Measurements from ENCODE around the gene PDE7B. TPM values are rescaled to one million over a fixed set of nuclear protein-coding genes. Genes with fewer than 3 reads are reported as not detected.

The PDE7B gene
- total and polyA plus RNA-seq, 2 of the 8 experiments (the other 6 are each of a cell fraction or from before 2014, with no cell fraction given) = not detected

DNA sequence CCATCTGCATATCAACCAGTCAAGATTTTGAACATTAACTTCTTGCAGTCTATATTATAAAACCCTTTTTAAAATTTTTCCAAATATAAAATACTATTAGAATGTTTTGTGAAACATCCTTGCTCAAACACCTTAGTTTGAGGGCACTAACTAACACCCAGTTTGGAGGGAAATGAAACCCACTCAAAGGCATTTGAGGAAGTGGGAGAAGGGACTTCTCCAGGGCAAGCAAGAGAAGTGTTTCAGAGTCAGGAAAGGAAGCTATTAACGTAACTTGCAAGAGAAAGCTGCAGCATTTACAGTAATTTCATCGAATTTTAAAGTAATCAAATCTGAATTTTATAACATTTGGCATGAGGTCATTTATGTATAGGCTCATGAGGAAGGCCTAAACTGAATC, 377.3 kb downstream of the PDE7B start:
- H3K79me1 ChIP-seq (ENCODE audit: low read depth, low read length) = no peaks in the 10 kb centered on the region
- no peak overlapping the region for H2BK20ac ChIP-seq (ENCODE audit: low read length)
- DNase-seq (ENCODE audit: low read depth in 1 of 2, low spot score in 2 of 2) (no peak), FAIRE-seq (no peak)
- H4K5ac ChIP-seq (ENCODE audit: insufficient read length, low read depth, low read length) = no peak overlapping the region
- H3K9me3 ChIP-seq (ENCODE audit: insufficient read depth in 2 of 2, low read depth in 1 of 2, low read length in 1 of 2) = no peaks in the 10 kb centered on the region
- ChIA-PET CTCF (ENCODE audit: partially characterized antibody) (interaction anchor here (1.0 to 3.8 kb wide), 2 partner anchors 10 to 12 kb away, joined by 5 to 32 read pairs; no protein-coding TSS in a partner anchor), POLR2A (ENCODE audit: partially characterized antibody) (no interaction called here)
- no peak overlapping the region for H3K4me2 ChIP-seq (ENCODE audit: insufficient read depth in 1 of 2, low read depth in 2 of 2, low read length in 2 of 2)
- no peaks in the 10 kb centered on the region for H3K27me3 ChIP-seq (replicated peaks in 1 of 4; ENCODE audit: control insufficient read depth in 3 of 4, extremely low read depth in 1 of 4, insufficient read depth in 3 of 4, low read length in 3 of 4)
- H2AFZ ChIP-seq (ENCODE audit: low read length) = no peak overlapping the region
- H2BK5ac ChIP-seq (ENCODE audit: low read depth, low read length) = no peak overlapping the region
- H3K9ac ChIP-seq (replicated peaks in 1 of 4; ENCODE audit: extremely low read depth in 1 of 4, low read depth in 3 of 4, low read length in 3 of 4) = no peak overlapping the region
- H3K18ac ChIP-seq (ENCODE audit: extremely low read depth, low read length) = no peak overlapping the region
- no peak overlapping the region for H3K14ac ChIP-seq (ENCODE audit: insufficient read length)
- 83% methylated on average over 2 of the region's 2 CpGs; no CpG with 5 or more reads in 1 of the 2 experiments for WGBS, 2 experiments (ENCODE audit: extremely low coverage in 1 of 2, insufficient coverage in 1 of 2, insufficient read length in 1 of 2, insufficient replicate concordance in 2 of 2, low coverage in 1 of 2, low lambda C conversion rate in 2 of 2, missing lambda C conversion rate in 1 of 2)
- no peak overlapping the region for H2BK15ac ChIP-seq (ENCODE audit: low read length)
- no peak overlapping the region for H3K27ac ChIP-seq (ENCODE audit: low read depth, low read length)
- no peaks in the 10 kb centered on the region for H3K23me2 ChIP-seq (ENCODE audit: low read depth, low read length)
- no peaks in the 10 kb centered on the region for H3K4me1 ChIP-seq (replicated peaks in 1 of 4; ENCODE audit: control insufficient read depth in 3 of 4, insufficient read depth in 4 of 4, low read length in 3 of 4)
- no peak overlapping the region for H3K23ac ChIP-seq (ENCODE audit: insufficient read length)
- H3K4ac ChIP-seq (replicated peaks; ENCODE audit: insufficient read length, low read depth, low read length) = no peak overlapping the region
- no peaks in the 10 kb centered on the region; a peak in 2 of 8 replicates for H3K36me3 ChIP-seq (ENCODE audit: control insufficient read depth in 2 of 4, insufficient read depth in 4 of 4, low read length in 3 of 4)
- no peak overlapping the region for H3K4me3 ChIP-seq (ENCODE audit: extremely low read depth in 1 of 4, insufficient read depth in 2 of 4, low read depth in 3 of 4, low read length in 4 of 4)
- H2BK12ac ChIP-seq (ENCODE audit: low read depth, low read length) = no peak overlapping the region
- no peak overlapping the region for H2AK5ac ChIP-seq (ENCODE audit: low read depth, low read length)
- no peaks in the 10 kb centered on the region for H3K79me2 ChIP-seq (ENCODE audit: control insufficient read depth in 1 of 2, insufficient read depth in 2 of 2, low read length in 2 of 2)
- no peak overlapping the region for H4K8ac ChIP-seq (ENCODE audit: extremely low read depth, insufficient read depth, low read length)
- H3K56ac ChIP-seq (replicated peaks; ENCODE audit: insufficient read length, low read depth, low read length) = no peak overlapping the region
- no peaks in the 10 kb centered on the region for H4K20me1 ChIP-seq (replicated peaks in 1 of 2; ENCODE audit: control insufficient read depth in 1 of 2, insufficient read depth in 2 of 2, low read length in 2 of 2)
- no peak overlapping the region for H4K91ac ChIP-seq (replicated peaks; ENCODE audit: insufficient read length, low read length)
- H2BK120ac ChIP-seq (replicated peaks; ENCODE audit: low read depth, low read length) = no peak overlapping the region
- TF ChIP-seq JUND (IDR thresholded peaks at IDR 0.05; ENCODE audit: low read length) (no peak), RNF2 (IDR thresholded peaks at IDR 0.05; ENCODE audit: borderline replicate concordance, low read depth, low read length, missing control alignments, poor library complexity, severe bottlenecking) (no peak), BACH1 (IDR thresholded peaks at IDR 0.05; ENCODE audit: low read length) (no peak), EZH2 (IDR thresholded peaks at IDR 0.05; ENCODE audit: low read depth, low read length, severe bottlenecking) (no peak), SP1 (IDR thresholded peaks at IDR 0.05; ENCODE audit: low read depth, low read length) (no peak), CBX5 (IDR thresholded peaks at IDR 0.05; ENCODE audit: low read depth, low read length) (no peak), EGR1 (IDR thresholded peaks at IDR 0.05; ENCODE audit: borderline replicate concordance, low read depth, low read length) (no peak), SUZ12 (IDR thresholded peaks at IDR 0.05; ENCODE audit: low read length) (no peak), GABPA (IDR thresholded peaks at IDR 0.05; ENCODE audit: borderline replicate concordance, insufficient read depth, low read length) (no peak), MAFK (IDR thresholded peaks at IDR 0.05; ENCODE audit: low read depth, low read length) (no peak), CREB1 (IDR thresholded peaks at IDR 0.05) (no peak), SIRT6 (IDR thresholded peaks at IDR 0.05; ENCODE audit: low read length) (no peak), RBBP5 (IDR thresholded peaks at IDR 0.05; ENCODE audit: borderline replicate concordance, low read depth, low read length) (no peak), SIN3A (conservative IDR thresholded peaks at IDR 0.05 in 1 of 2, IDR thresholded peaks at IDR 0.05 in 1 of 2; ENCODE audit: low read depth in 1 of 2, low read length in 2 of 2) (no peak), GTF2F1 (IDR thresholded peaks at IDR 0.05; ENCODE audit: borderline replicate concordance, low read depth, low read length) (no peak)

All from H1 (cell line).